ENCODE results near the gene PDE10A. TPM values are rescaled to one million over a fixed set of nuclear protein-coding genes. Genes with fewer than 3 reads are reported as not detected.

The PDE10A gene
- total and polyA plus RNA-seq, 2 of the 8 experiments (the other 6 are each of a cell fraction or from before 2014, with no cell fraction given) = 1.1 to 2.4 TPM

DNA sequence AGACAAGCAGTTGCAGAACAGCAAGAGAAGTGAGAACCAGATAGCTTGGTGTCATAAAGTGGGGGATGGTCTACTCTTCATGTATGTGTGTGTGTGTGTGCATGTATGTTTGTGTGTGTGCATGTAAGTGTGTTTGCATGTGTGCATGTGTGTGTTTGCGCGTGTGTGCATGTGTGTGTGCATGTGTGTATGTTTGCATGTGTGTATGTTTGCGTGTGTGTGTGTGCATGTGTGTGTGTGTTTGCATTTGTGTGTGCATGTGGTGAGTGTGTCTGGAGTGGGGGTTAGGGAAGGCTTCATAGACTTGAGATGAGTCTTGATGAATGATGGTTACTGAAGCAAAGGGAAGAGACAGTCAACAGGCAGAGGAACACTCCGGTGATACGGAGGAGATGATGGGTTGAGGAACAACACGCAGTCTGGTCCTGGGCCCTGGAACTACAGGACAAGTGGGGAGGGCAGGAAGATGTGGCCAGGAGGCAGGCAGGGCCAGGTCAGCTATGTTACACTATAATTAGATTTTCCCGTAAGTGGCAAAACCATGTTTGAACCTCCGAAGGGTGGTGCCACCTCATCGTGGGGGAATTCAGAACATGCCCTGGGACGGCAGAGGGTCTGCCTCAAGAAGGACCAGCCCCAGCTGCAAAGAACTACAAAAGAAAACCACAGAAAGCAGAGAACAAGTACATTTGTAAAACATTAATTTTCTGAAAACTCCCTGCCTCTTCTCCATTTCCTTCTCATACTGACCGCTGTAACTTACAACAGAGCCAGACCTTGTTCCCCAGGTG lies 38.7 kb upstream of the PDE10A start:
- POLR2A ChIA-PET (ENCODE audit: partially characterized antibody) = no interaction called here
- no peak for DNase-seq (ENCODE audit: low read depth in 1 of 2, low spot score in 2 of 2)
- TF ChIP-seq ZNF274 (IDR thresholded peaks at IDR 0.05; ENCODE audit: borderline replicate concordance, extremely low read depth, low read length) (no peak), SIRT6 (IDR thresholded peaks at IDR 0.05; ENCODE audit: low read length) (no peak), CREB1 (IDR thresholded peaks at IDR 0.05) (no peak), MAFK (IDR thresholded peaks at IDR 0.05; ENCODE audit: low read depth, low read length) (no peak), YY1 (IDR thresholded peaks at IDR 0.05; ENCODE audit: low read depth, low read length) (no peak), HDAC2 (IDR thresholded peaks at IDR 0.05; ENCODE audit: borderline replicate concordance in 1 of 2, low read depth in 2 of 2, low read length in 2 of 2) (no peak), SP4 (IDR thresholded peaks at IDR 0.05; ENCODE audit: low read length) (no peak), CHD1 (IDR thresholded peaks at IDR 0.05; ENCODE audit: low read depth, low read length) (no peak), SIX5 (IDR thresholded peaks at IDR 0.05; ENCODE audit: low read depth, low read length) (no peak), RBBP5 (IDR thresholded peaks at IDR 0.05; ENCODE audit: borderline replicate concordance, low read depth, low read length) (no peak), RAD21 (IDR thresholded peaks at IDR 0.05 in 1 of 2, conservative IDR thresholded peaks at IDR 0.05 in 1 of 2; ENCODE audit: low read depth in 2 of 2, low read length in 2 of 2) (no peak), JUND (IDR thresholded peaks at IDR 0.05; ENCODE audit: low read length) (no peak), SUZ12 (IDR thresholded peaks at IDR 0.05; ENCODE audit: low read length) (no peak), SP2 (IDR thresholded peaks at IDR 0.05; ENCODE audit: low read length) (no peak)

More for the DNA sequence above, 38.7 kb upstream of the PDE10A start:
- Histone ChIP-seq H3K27me3 (replicated peaks in 1 of 4; ENCODE audit: control insufficient read depth in 3 of 4, extremely low read depth in 1 of 4, insufficient read depth in 3 of 4, low read length in 3 of 4) (no peaks in the 10 kb centered on the region), H3K79me1 (ENCODE audit: low read depth, low read length) (no peaks in the 10 kb centered on the region), H3K18ac (ENCODE audit: extremely low read depth, low read length) (no peak overlapping the region), H3K23me2 (ENCODE audit: low read depth, low read length) (peaks cover 3% of the 10 kb centered on the region; the same call in 1 of the 2 replicates), H2AK5ac (ENCODE audit: low read depth, low read length) (no peak overlapping the region), H2BK12ac (ENCODE audit: low read depth, low read length) (no peak overlapping the region), H2BK20ac (ENCODE audit: low read length) (no peak overlapping the region), H4K91ac (replicated peaks; ENCODE audit: insufficient read length, low read length) (no peak overlapping the region), H3K9ac (replicated peaks in 1 of 4; ENCODE audit: extremely low read depth in 1 of 4, low read depth in 3 of 4, low read length in 3 of 4) (no peak overlapping the region), H3K4me3 (ENCODE audit: extremely low read depth in 1 of 4, insufficient read depth in 2 of 4, low read depth in 3 of 4, low read length in 4 of 4) (no peak overlapping the region), H2BK5ac (ENCODE audit: low read depth, low read length) (no peak overlapping the region), H2BK120ac (replicated peaks; ENCODE audit: low read depth, low read length) (no peak overlapping the region), H3K14ac (ENCODE audit: insufficient read length) (no peak overlapping the region), H3K4me1 (replicated peaks in 1 of 4; ENCODE audit: control insufficient read depth in 3 of 4, insufficient read depth in 4 of 4, low read length in 3 of 4) (no peaks in the 10 kb centered on the region), H3K4ac (replicated peaks; ENCODE audit: insufficient read length, low read depth, low read length) (no peak overlapping the region), H3K23ac (ENCODE audit: insufficient read length) (no peak overlapping the region), H4K20me1 (replicated peaks in 1 of 2; ENCODE audit: control insufficient read depth in 1 of 2, insufficient read depth in 2 of 2, low read length in 2 of 2) (no peaks in the 10 kb centered on the region), H2BK15ac (ENCODE audit: low read length) (no peak overlapping the region), H3K4me2 (ENCODE audit: insufficient read depth in 1 of 2, low read depth in 2 of 2, low read length in 2 of 2) (no peak overlapping the region), H4K5ac (ENCODE audit: insufficient read length, low read depth, low read length) (no peak overlapping the region), H3K27ac (ENCODE audit: low read depth, low read length) (no peak overlapping the region), H4K8ac (ENCODE audit: extremely low read depth, insufficient read depth, low read length) (no peak overlapping the region), H3K9me3 (ENCODE audit: insufficient read depth in 2 of 2, low read depth in 1 of 2, low read length in 1 of 2) (no peaks in the 10 kb centered on the region), H2AFZ (ENCODE audit: low read length) (no peak overlapping the region), H3K56ac (replicated peaks; ENCODE audit: insufficient read length, low read depth, low read length) (no peak overlapping the region), H3K79me2 (ENCODE audit: control insufficient read depth in 1 of 2, insufficient read depth in 2 of 2, low read length in 2 of 2) (no peaks in the 10 kb centered on the region), H3K36me3 (ENCODE audit: control insufficient read depth in 2 of 4, insufficient read depth in 4 of 4, low read length in 3 of 4) (no peaks in the 10 kb centered on the region)
- 86% methylated on average over 11 of the region's 11 CpGs; no CpG with 5 or more reads in 1 of the 2 experiments for WGBS, 2 experiments (ENCODE audit: extremely low coverage in 1 of 2, insufficient coverage in 1 of 2, insufficient read length in 1 of 2, insufficient replicate concordance in 2 of 2, low coverage in 1 of 2, low lambda C conversion rate in 2 of 2, missing lambda C conversion rate in 1 of 2)
- CTCF ChIA-PET (ENCODE audit: partially characterized antibody) = no interaction called here
- no peak for FAIRE-seq
